GM19025 (cell line): ENCODE results near the gene FMNL3.

Source experiments
- ATAC-seq: cut with Tn5 transposase; IDR thresholded peaks from one replicate; pipeline ENCODE4 v1.9.1; 2021; ENCODE audit warnings: mild to moderate bottlenecking, low read depth, moderate library complexity; ENCODE audit not compliant: unreplicated experiment

FMNL3 gene

GRCh38 chr12:49636574-49636973 lies 70.6 kb downstream of the FMNL3 start:
- no peak for ATAC-seq

DNA sequence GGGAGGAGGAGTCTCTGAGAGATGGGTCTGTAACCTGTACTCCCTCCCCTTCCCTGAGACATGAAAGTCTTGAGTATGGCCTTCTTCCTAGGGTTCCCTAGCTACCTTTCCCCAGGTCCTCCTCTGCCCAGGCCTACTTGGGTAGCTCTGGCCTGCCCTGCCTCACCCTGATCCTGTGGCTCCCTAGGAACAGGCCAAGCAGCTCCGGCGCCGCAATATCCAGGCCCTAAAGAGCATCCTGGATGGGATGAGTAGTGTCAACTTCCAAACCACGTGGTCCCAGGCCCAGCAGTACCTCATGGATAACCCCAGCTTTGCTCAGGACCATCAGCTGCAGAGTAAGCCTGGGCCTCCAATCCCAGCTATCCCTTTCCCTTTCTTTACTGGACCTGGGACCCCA lies 71.5 kb downstream of the FMNL3 start:
- ATAC-seq = no peak

- ATAC-seq = no peak
Observed at GRCh38 chr12:49635036-49635435, 72.2 kb downstream of the FMNL3 start.

DNA sequence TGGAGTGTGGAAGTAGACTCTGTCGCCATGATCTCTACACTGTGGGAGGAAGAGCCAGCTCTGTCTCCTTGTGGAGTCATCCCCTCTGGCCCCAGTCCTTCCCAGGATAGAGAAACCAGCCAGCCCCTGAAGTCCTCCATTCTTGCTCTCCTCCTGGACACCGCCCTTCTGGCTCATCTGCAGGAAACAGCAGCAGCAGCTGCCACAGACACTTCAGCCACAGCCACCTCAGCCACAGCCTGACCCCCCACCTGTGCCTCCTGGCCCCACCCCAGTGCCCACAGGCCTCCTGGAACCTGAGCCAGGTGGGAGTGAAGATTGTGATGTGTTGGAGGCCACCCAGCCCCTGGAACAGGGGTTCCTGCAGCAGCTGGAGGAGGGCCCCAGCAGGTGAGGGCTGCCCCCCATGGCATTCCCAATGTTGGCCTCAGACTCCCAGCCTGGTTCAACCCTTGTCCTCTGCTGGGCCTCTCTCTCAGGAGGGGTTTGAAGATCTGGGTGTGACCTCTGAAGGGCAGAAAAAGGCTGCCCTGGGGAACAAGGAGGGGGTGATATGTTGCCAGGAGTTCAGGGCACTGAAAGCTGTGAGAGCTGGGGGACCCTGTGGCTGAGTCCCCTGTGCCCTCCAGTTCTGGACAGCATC lies 73.4 kb downstream of the FMNL3 start:
- ATAC-seq = no peak

DNA sequence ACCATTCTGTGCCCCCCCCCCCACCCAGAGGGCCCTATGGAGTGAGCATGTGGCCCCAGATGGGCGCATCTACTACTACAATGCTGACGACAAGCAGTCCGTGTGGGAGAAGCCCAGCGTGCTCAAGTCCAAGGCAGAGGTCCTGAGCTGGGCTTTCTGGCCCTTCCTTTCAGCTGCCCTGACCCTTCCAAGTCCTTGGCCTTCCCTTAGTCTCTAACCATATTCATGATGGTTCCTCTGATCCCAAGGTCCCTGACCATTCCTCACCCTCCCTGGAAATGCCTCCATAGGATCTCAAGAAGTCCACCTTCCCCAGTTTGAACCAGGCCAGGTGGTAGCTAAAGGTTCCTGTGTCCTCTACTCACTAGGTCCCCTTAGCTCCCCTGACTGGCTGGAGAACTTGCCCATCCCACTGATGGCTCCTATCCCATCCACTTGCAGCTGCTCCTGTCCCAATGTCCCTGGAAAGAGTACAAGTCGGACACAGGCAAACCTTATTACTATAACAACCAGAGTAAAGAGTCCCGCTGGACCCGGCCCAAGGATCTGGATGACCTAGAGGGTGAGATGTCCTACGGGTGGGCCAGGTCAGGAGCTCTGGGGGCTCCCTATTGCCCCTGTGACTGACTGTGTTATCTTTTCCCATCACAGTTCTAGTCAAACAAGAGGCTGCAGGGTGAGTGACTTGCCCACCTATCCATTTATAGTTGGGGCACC lies 74.1 kb downstream of the FMNL3 start:
- no peak for ATAC-seq

DNA sequence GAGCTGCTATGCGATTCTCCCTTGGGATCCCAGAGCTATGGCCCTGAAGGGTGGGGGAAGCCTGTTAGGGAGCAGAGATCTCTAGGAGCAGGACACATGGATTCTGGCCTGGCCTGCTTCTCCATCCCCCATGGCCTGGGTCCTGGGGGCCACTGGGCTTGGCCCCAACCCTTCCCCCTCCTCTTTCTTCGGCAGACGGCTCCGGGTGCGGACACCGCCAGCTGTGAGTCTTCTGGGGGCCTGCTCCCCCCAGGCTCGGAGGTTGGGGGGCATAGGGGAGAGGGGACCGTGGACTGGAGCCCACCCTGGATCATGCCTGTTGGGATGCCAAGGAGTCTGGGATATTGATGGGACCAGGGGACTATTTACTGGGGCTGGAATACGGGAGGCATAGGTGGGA lies 74.8 kb downstream of the FMNL3 start:
- ATAC-seq = no peak

GRCh38 chr12:49631336-49631907 lies 75.8 kb downstream of the FMNL3 start:
- ATAC-seq = no peak

DNA sequence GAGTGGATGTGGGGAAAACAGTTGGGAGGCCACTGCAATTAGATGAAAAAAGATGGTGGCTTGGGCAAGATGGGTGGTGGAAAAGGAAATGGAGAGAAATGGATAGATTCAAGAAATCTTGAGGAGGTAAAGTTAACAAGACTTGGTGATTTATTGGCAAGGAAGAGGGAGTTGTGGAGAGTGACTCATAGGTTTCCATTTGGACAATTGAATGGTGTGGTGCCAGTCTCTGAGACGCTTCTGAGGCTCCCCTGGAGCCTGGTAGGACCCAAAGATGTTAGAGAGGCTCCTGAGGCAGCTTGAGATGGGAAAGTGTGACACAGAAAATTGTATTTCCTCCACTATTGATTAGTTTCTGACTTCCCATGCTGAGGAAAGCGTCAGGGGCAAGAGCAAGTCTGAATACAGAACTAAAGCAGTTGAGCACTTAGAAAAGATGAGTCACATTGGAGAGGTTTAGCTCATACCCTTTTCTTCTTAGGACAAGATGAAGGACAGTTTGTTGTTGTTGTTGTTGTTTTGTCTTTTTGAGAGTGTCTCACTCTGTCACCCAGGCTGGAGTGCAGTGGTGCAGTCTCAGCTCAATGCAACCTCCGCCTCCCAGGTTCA lies 79.3 kb downstream of the FMNL3 start:
- ATAC-seq = no peak

DNA sequence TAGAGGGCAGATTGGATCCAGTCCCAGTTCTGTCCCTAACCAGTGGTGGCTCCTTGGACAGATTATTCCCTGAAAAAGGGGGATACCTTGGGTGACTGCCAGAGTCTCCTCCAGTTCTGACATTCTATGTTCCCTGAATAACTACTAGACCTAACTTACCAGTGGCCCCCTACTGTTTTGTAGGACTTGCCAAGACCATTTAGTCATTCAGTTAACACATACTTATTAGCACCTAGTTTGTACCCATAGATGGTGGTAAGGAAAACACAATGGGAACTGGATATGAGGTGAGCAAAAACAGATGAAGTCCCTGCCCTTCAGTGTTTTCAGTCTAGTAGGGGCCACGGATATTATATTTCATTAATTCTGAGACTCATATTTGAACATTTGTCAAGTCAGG lies 80.4 kb downstream of the FMNL3 start:
- no peak for ATAC-seq

- no peak for ATAC-seq
Observed at GRCh38 chr12:49626169-49626835, 80.9 kb downstream of the FMNL3 start.

DNA sequence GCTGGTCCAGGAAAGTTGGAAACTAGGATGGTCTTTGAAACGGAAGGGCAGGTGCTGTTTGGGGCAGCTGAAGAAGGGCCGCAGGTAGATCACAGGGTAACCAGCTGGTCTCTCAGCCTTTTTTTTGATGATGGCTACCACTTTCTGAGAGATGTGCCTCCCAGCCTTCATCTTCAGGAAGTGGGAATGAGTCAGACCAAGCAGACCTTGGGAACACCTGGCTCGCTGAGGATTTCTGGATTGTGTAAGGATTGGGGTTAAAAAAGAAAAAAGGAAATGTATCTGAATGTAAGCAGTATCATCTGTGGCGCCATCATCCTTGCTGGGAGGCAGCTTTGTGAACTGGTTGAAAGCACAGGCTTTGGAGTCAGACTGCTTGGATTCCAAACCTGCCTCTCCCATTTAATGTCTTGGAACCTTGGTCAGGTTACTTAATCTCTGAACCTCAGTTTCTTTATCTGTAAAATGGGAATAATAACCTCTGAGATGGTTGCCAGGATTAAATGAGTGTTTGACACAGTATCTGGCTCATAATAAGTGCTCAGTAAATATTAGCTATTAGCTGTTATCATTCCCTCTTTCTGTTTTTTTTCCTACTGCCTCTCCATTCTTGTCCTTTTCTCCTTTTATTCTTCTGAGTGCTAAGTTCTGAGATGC lies 82.2 kb downstream of the FMNL3 start:
- no peak for ATAC-seq

DNA sequence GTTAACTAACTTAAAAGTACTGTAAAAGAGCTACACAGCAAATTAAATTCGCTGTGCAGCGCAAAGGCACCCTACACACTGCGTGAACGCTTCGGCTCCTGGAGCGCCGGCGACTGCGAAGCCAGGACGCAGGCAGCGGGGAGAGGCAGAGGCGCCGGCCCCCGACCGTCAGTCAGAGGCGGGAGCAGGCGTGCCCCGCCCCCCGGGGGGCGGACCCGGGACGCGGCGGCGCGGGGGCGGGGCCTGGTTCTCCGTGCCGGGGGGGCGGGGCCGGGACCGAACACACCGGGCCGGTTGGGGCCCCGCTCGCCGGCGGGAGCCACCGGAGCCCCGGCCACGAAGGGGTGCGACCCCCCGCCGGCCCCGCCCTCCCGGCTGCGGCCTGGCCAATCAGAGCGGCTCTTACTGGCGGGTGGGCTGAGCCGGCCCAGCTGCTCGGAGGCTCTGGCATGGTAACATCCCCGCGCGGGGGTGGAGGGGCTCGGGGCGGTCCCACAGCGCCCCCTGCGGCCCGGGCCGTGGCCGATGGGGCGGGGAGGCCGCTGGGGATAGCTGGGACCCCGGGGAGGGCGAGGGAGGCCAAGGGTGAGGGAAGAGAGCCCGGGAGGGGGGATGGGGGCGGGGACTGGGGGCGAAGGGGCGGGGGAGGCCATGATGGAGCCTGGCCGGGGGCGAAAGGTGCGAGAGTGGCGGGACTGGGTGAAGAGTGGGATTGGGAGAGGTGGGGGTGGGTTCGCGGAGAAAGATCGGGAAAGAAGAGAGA lies 83.9 kb downstream of the FMNL3 start, which contains the start of gene PRPF40B:
PRPF40B (plus strand) TSS at position 420 of the 763 bp plus-strand sequence; CDS start at position 450, 30 bp downstream.
- ATAC-seq = peak; percentile 72

GRCh38 chr12:49622501-49623141 lies 84.6 kb downstream of the FMNL3 start:
- peak; percentile 18 for ATAC-seq

DNA sequence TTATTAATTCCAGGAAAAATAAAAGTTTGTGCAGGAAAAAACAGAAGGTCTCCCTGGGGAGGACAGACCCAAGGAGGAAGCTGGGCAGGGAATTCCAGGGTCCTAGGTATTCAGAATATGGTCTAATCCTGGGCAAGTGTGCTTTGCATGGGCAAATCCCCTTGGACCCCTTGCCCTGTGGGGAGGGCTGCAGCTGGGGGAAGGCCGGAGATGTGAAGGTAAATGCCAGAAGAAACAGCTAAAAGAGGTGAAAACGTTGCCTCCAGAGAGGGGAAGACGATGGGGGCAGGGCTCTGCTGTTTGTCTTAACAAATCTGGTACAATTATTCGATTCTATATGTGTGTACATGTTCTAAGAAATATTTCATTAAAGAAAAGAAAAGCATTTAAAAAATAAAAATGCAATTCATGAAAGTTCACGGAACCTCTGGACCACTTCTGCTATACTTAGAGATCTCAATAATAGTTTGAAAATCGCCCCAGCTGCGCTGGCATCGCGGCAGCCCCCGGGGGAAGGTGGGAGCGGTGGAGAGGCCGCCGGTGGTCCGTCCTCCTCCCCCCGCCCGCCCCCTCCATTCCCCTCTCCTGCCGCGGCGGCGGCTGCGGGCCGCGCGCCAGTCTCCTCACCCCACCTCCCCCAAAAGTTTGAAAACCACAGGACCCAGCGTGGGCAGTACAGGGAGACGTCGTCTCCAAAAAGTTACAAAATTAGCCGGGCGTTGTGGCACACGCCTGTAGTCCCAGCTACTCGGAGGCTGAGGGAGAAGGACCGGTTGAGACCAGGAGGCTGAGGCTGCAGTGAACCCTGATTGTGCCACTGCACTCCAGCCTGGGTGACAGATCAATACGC lies 85.3 kb downstream of the FMNL3 start:
- ATAC-seq = no peak

GRCh38 chr12:49619286-49619685 lies 87.9 kb downstream of the FMNL3 start:
- ATAC-seq = no peak

DNA sequence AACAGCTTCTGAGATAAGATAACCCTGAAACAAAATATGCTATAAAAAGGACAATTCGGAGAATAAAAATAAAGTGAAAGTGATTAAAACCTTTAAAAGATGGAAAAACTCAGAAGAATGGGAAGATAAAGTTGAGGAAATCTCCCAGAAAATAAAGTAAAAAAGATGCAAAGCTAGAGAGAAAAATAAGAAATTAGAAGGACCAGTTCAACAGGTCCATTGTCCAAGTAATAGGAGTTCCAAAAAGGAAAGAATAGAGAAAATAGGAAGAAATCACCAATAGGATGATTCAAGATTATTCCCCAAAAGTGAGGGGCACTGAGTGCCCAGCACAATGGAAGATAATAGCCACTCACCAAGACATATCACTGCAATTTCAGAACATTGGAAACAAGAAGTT lies 88.6 kb downstream of the FMNL3 start:
- no peak for ATAC-seq

DNA sequence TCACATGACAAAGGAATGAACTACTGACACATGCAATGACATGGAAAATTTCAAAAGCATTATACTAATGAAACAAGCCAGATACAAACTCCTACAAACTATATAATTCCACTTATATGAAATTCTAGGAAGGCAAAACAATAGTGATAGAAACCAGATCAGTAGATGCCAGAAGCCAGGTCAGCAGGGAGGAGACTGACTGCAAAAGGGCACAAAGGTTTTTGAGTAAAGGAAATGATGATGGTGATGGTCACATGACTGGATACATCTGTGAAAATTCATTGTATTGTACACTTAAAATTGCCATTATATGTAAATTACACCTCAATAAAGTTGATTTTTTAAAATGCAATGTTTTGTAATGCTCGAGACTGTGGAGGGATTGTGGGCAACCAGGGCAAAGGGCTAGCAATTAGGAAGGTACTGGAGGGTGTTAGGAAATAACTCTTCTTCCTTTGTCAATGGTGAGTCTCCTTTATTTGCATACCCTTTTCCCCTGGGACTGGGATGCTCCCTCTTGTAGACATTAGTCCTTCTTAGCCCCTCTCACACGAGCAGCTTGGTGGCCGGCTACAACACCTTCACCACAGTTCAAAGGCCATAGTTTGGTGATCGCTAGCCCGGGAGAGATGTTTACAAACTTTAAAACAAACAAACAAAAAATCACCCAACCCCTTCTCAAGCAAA lies 90.5 kb downstream of the FMNL3 start:
- ATAC-seq = no peak

- ATAC-seq = no peak
Observed at GRCh38 chr12:49615725-49616124, 91.5 kb downstream of the FMNL3 start.
